ENCODE data around the gene CHSY1. TPM values are rescaled to one million over a fixed set of nuclear protein-coding genes. Genes with fewer than 3 reads are reported as not detected.

The CHSY1 gene
- total RNA-seq, 1 donor from 2014 or later, result 28.0 TPM

- Histone ChIP-seq H3K9me3 (no peaks in the 10 kb centered on the region), H3K4me1 (peaks cover 71% of the 10 kb centered on the region), H3K27me3 (no peaks in the 10 kb centered on the region), H3K36me3 (no peaks in the 10 kb centered on the region), H3K4me3 (no peak overlapping the region), H3K27ac (no peak overlapping the region)
- TF ChIP-seq POLR2A (IDR thresholded peaks at IDR 0.05) (no peak), POLR2AphosphoS5 (IDR thresholded peaks at IDR 0.05; ENCODE audit: insufficient read depth in 1 of 2, low read depth in 1 of 2) (no peak), CTCF (IDR thresholded peaks at IDR 0.05) (no peak)
- intact Hi-C loops (cut with DNase I), result no loop called here
- no peak for DNase-seq (ENCODE audit: extremely low spot score in 2 of 2)
Observed at GRCh38 chr15:101185336-101185735, 66.5 kb downstream of the CHSY1 start.

- Histone ChIP-seq H3K4me1 (peaks cover 71% of the 10 kb centered on the region), H3K4me3 (no peak overlapping the region), H3K27ac (no peak overlapping the region), H3K36me3 (no peaks in the 10 kb centered on the region), H3K27me3 (no peaks in the 10 kb centered on the region), H3K9me3 (no peaks in the 10 kb centered on the region)
- intact Hi-C loops (cut with DNase I), result no loop called here
- TF ChIP-seq POLR2A (IDR thresholded peaks at IDR 0.05) (no peak), POLR2AphosphoS5 (IDR thresholded peaks at IDR 0.05; ENCODE audit: insufficient read depth in 1 of 2, low read depth in 1 of 2) (no peak), CTCF (IDR thresholded peaks at IDR 0.05) (no peak)
- DNase-seq (ENCODE audit: extremely low spot score in 2 of 2), result no peak
Observed at GRCh38 chr15:101184830-101185229, 67.0 kb downstream of the CHSY1 start.

GRCh38 chr15:101183931-101184305 is 67.9 kb downstream of the CHSY1 start:
- peaks cover 71% of the 10 kb centered on the region for H3K4me1 ChIP-seq
- TF ChIP-seq POLR2A (IDR thresholded peaks at IDR 0.05) (no peak), POLR2AphosphoS5 (IDR thresholded peaks at IDR 0.05; ENCODE audit: insufficient read depth in 1 of 2, low read depth in 1 of 2) (no peak), CTCF (IDR thresholded peaks at IDR 0.05) (no peak)
- no peaks in the 10 kb centered on the region for H3K36me3 ChIP-seq
- no peaks in the 10 kb centered on the region for H3K9me3 ChIP-seq
- H3K4me3 ChIP-seq, result no peak overlapping the region
- intact Hi-C loops (cut with DNase I), result no loop called here
- H3K27ac ChIP-seq, result no peak overlapping the region
- DNase-seq (ENCODE audit: extremely low spot score in 2 of 2), result no peak
- no peaks in the 10 kb centered on the region for H3K27me3 ChIP-seq

DNA sequence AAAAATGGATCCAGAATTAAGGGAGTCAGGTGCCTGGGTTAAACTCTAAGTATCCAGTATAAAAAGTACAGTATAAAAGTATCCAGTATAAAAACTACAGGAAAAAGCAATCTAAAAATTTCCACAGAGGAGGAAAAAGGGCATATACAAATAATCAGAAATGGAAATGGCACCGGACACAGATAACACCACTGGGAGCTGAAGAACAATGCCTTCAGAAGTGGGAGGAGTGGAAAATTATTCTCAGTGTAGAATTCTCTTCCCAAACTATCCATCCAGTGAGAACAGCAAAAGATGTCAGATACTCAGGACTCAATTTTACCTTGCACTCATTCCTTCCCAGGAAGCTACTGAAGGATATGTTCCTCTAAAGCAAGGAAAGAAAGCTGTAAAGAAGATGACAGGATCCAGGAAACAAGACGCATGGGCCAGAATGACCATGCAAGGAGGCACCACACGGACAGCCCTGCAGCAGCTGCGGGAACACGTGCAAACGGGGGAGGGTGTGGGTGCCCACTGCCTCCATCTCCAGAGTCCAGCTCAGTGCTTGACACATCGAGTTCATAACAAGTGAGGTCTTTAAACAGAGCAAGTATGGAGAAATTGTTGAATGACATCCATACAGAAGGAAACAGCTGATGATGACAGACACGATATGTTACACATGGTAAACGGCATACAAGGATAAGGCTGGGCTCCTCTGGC is 68.5 kb downstream of the CHSY1 start:
- Histone ChIP-seq H3K9me3 (no peaks in the 10 kb centered on the region), H3K4me1 (peaks cover 66% of the 10 kb centered on the region), H3K27me3 (no peaks in the 10 kb centered on the region), H3K27ac (no peak overlapping the region), H3K36me3 (no peaks in the 10 kb centered on the region), H3K4me3 (no peak overlapping the region)
- intact Hi-C loops (cut with DNase I), result no loop called here
- TF ChIP-seq POLR2A (IDR thresholded peaks at IDR 0.05) (no peak), POLR2AphosphoS5 (IDR thresholded peaks at IDR 0.05; ENCODE audit: insufficient read depth in 1 of 2, low read depth in 1 of 2) (peak in 1 of 2 donors; percentile 43)
- no peak for DNase-seq (ENCODE audit: extremely low spot score in 2 of 2)

DNA sequence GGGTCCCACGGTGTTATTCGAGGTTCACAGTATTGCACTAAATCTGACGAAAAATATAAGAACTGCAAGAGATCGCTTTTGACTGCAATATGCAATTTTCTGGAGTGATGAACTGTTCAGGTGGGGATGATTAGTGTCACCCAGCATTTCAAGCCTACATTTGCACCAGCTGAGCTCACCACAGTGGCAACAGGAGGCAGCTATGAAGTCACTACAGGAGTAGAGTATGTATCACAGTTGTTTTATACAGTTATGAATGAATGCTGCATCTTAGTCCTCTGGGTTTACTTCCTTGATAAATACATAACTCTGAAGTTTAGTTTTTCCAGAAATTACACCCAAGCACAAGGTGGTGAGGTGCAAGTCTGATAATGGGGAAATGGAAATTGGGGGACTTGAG is 69.6 kb downstream of the CHSY1 start:
- Histone ChIP-seq H3K4me3 (no peak overlapping the region), H3K4me1 (peaks cover 61% of the 10 kb centered on the region), H3K27me3 (no peaks in the 10 kb centered on the region), H3K36me3 (no peaks in the 10 kb centered on the region), H3K9me3 (no peaks in the 10 kb centered on the region), H3K27ac (no peak overlapping the region)
- intact Hi-C loops (cut with DNase I), result no loop called here
- DNase-seq (ENCODE audit: extremely low spot score in 2 of 2), result no peak
- no peak for TF ChIP-seq CTCF (IDR thresholded peaks at IDR 0.05)
- no peak for TF ChIP-seq POLR2AphosphoS5 (IDR thresholded peaks at IDR 0.05; ENCODE audit: insufficient read depth in 1 of 2, low read depth in 1 of 2)
- no peak for TF ChIP-seq POLR2A (IDR thresholded peaks at IDR 0.05)
